Activated naive CD8-positive, alpha-beta T cell treated with anti-CD3 and anti-CD28 coated beads, Interleukin-2, amount 50 U/mL, for 24 hours (primary cell): ENCODE data around the gene ADH4.
"Not testable (repeated sequence)": the region's sequence is repeated elsewhere in the genome, so short reads cannot be mapped to it uniquely, and the experiment has no call there.

Experiments used
- ATAC-seq: fragments of 150-1000 bp; cut with Tn5 transposase; one replicate; pipeline ENCODE4 v1.10.0; 2021
- DNase-seq: peaks from one replicate; pipeline ENCODE4 v3.0.0; 2021
- H3K27ac Mint-ChIP-seq: one replicate; pipeline ENCODE4 v1.8.0; 2021; ENCODE audit warnings: mild to moderate bottlenecking, mixed read lengths
- H3K27me3 Mint-ChIP-seq: one replicate; pipeline ENCODE4 v1.8.0; 2021; ENCODE audit warnings: mixed read lengths
- H3K36me3 Mint-ChIP-seq: one replicate; pipeline ENCODE4 v1.8.0; 2021; ENCODE audit warnings: low read depth, mixed read lengths
- H3K4me1 Mint-ChIP-seq: one replicate; pipeline ENCODE4 v1.8.0; 2021; ENCODE audit warnings: mixed read lengths
- H3K4me3 Mint-ChIP-seq: one replicate; pipeline ENCODE4 v1.8.0; 2021; ENCODE audit warnings: mild to moderate bottlenecking, moderate library complexity, mixed read lengths
- H3K9me3 Mint-ChIP-seq: one replicate; pipeline ENCODE4 v1.8.0; 2021; ENCODE audit warnings: mixed read lengths

Gene ADH4

GRCh38 chr4:99151995-99152394, 7.9 kb upstream of the ADH4 start:
- no peaks in the 10 kb centered on the region for H3K27me3 Mint-ChIP-seq
- H3K36me3 Mint-ChIP-seq = no peaks in the 10 kb centered on the region
- H3K4me1 Mint-ChIP-seq = peaks cover 2% of the 10 kb centered on the region
- ATAC-seq = no peak
- H3K9me3 Mint-ChIP-seq = no peaks in the 10 kb centered on the region
- H3K4me3 Mint-ChIP-seq = no peak overlapping the region
- no peak overlapping the region for H3K27ac Mint-ChIP-seq
- no peak for DNase-seq

- DNase-seq (no peak), ATAC-seq (no peak)
- no peak overlapping the region for H3K4me3 Mint-ChIP-seq
- H3K27ac Mint-ChIP-seq = no peak overlapping the region
- H3K27me3 Mint-ChIP-seq = no peaks in the 10 kb centered on the region
- peaks cover 2% of the 10 kb centered on the region for H3K4me1 Mint-ChIP-seq
- H3K36me3 Mint-ChIP-seq = no peaks in the 10 kb centered on the region
- H3K9me3 Mint-ChIP-seq = no peaks in the 10 kb centered on the region
Measured at GRCh38 chr4:99151452-99151851, 7.4 kb upstream of the ADH4 start.

GRCh38 chr4:99149426-99150019, 5.4 kb upstream of the ADH4 start:
- no peak overlapping the region for H3K27ac Mint-ChIP-seq
- no peaks in the 10 kb centered on the region for H3K27me3 Mint-ChIP-seq
- DNase-seq = no peak
- H3K4me1 Mint-ChIP-seq = peaks cover 2% of the 10 kb centered on the region
- H3K36me3 Mint-ChIP-seq = no peaks in the 10 kb centered on the region
- no peaks in the 10 kb centered on the region for H3K9me3 Mint-ChIP-seq
- H3K4me3 Mint-ChIP-seq = no peak overlapping the region
- ATAC-seq = no peak

GRCh38 chr4:99148550-99148949, 4.5 kb upstream of the ADH4 start:
- H3K27ac Mint-ChIP-seq = no peak overlapping the region

GRCh38 chr4:99144587-99144986, 490 bp upstream of the ADH4 start:
- no peak for DNase-seq
- Mint-ChIP-seq H3K4me3 (no peak overlapping the region), H3K4me1 (peaks cover under 1% of the 10 kb centered on the region), H3K36me3 (no peaks in the 10 kb centered on the region), H3K9me3 (no peaks in the 10 kb centered on the region), H3K27me3 (no peaks in the 10 kb centered on the region), H3K27ac (no peak overlapping the region)
- ATAC-seq = no peak

More at GRCh38 chr4:99148550-99148949, 4.5 kb upstream of the ADH4 start:
- DNase-seq = no peak
- no peaks in the 10 kb centered on the region for H3K36me3 Mint-ChIP-seq
- ATAC-seq = no peak
- no peak overlapping the region for H3K4me3 Mint-ChIP-seq
- no peaks in the 10 kb centered on the region for H3K9me3 Mint-ChIP-seq
- peaks cover 2% of the 10 kb centered on the region for H3K4me1 Mint-ChIP-seq
- H3K27me3 Mint-ChIP-seq = no peaks in the 10 kb centered on the region

- Mint-ChIP-seq H3K9me3 (no peaks in the 10 kb centered on the region), H3K36me3 (no peaks in the 10 kb centered on the region), H3K27ac (no peak overlapping the region), H3K27me3 (no peaks in the 10 kb centered on the region), H3K4me3 (no peak overlapping the region), H3K4me1 (no peaks in the 10 kb centered on the region)
- no peak for DNase-seq
- ATAC-seq = no peak
Measured at GRCh38 chr4:99136329-99136728, 7.8 kb downstream of the ADH4 start.

- DNase-seq (no peak), ATAC-seq (no peak)
- H3K9me3 Mint-ChIP-seq = no peaks in the 10 kb centered on the region
- no peaks in the 10 kb centered on the region for H3K27me3 Mint-ChIP-seq
- no peak overlapping the region for H3K27ac Mint-ChIP-seq
- no peak overlapping the region for H3K4me3 Mint-ChIP-seq
- H3K36me3 Mint-ChIP-seq = no peaks in the 10 kb centered on the region
- no peaks in the 10 kb centered on the region for H3K4me1 Mint-ChIP-seq
Measured at GRCh38 chr4:99135541-99136162, 8.4 kb downstream of the ADH4 start.

GRCh38 chr4:99134586-99134985, 9.5 kb downstream of the ADH4 start:
- Mint-ChIP-seq H3K27me3 (no peaks in the 10 kb centered on the region), H3K27ac (no peak overlapping the region), H3K9me3 (no peaks in the 10 kb centered on the region), H3K4me1 (no peaks in the 10 kb centered on the region), H3K4me3 (no peak overlapping the region), H3K36me3 (no peaks in the 10 kb centered on the region)
- no peak for ATAC-seq
- DNase-seq = no peak

- H3K9me3 Mint-ChIP-seq = no peaks in the 10 kb centered on the region
- no peaks in the 10 kb centered on the region for H3K4me1 Mint-ChIP-seq
- ATAC-seq (no peak), DNase-seq (no peak)
- H3K27ac Mint-ChIP-seq = no peak overlapping the region
- H3K27me3 Mint-ChIP-seq = no peaks in the 10 kb centered on the region
- no peak overlapping the region for H3K4me3 Mint-ChIP-seq
- no peaks in the 10 kb centered on the region for H3K36me3 Mint-ChIP-seq
Measured at GRCh38 chr4:99131378-99131777, 12.7 kb downstream of the ADH4 start.

- Mint-ChIP-seq H3K27me3 (no peaks in the 10 kb centered on the region), H3K9me3 (no peaks in the 10 kb centered on the region), H3K4me1 (no peaks in the 10 kb centered on the region), H3K36me3 (no peaks in the 10 kb centered on the region), H3K4me3 (no peak overlapping the region), H3K27ac (no peak overlapping the region)
- ATAC-seq = no peak
- no peak for DNase-seq
Measured at GRCh38 chr4:99126376-99126775, 17.7 kb downstream of the ADH4 start.

- Mint-ChIP-seq H3K27ac (no peak overlapping the region), H3K4me3 (no peak overlapping the region), H3K9me3 (no peaks in the 10 kb centered on the region), H3K27me3 (no peaks in the 10 kb centered on the region), H3K4me1 (no peaks in the 10 kb centered on the region), H3K36me3 (no peaks in the 10 kb centered on the region)
- DNase-seq (no peak), ATAC-seq (no peak)
Measured at GRCh38 chr4:99121008-99121407, 23.1 kb downstream of the ADH4 start.

GRCh38 chr4:99120501-99120900, 23.6 kb downstream of the ADH4 start:
- ATAC-seq = no peak
- no peak overlapping the region for H3K4me3 Mint-ChIP-seq

GRCh38 chr4:99117876-99118693, 26.0 kb downstream of the ADH4 start:
- ATAC-seq = no peak
- no peaks in the 10 kb centered on the region for H3K27me3 Mint-ChIP-seq
- no peak overlapping the region for H3K4me3 Mint-ChIP-seq
- no peaks in the 10 kb centered on the region for H3K9me3 Mint-ChIP-seq
- no peak overlapping the region for H3K27ac Mint-ChIP-seq
- no peaks in the 10 kb centered on the region for H3K36me3 Mint-ChIP-seq
- DNase-seq = no peak
- H3K4me1 Mint-ChIP-seq = no peaks in the 10 kb centered on the region

More at GRCh38 chr4:99120501-99120900, 23.6 kb downstream of the ADH4 start:
- Mint-ChIP-seq H3K36me3 (no peaks in the 10 kb centered on the region), H3K9me3 (no peaks in the 10 kb centered on the region), H3K4me1 (no peaks in the 10 kb centered on the region), H3K27ac (no peak overlapping the region), H3K27me3 (no peaks in the 10 kb centered on the region)
- DNase-seq = no peak

GRCh38 chr4:99117122-99117841, 26.8 kb downstream of the ADH4 start:
- DNase-seq, H3K36me3 Mint-ChIP-seq, H3K27me3 Mint-ChIP-seq, H3K27ac Mint-ChIP-seq, ATAC-seq, H3K9me3 Mint-ChIP-seq, H3K4me3 Mint-ChIP-seq, H3K4me1 Mint-ChIP-seq: not testable (repeated sequence)

- not testable (repeated sequence) for H3K4me3 Mint-ChIP-seq, ATAC-seq, H3K27ac Mint-ChIP-seq, DNase-seq, H3K36me3 Mint-ChIP-seq, H3K27me3 Mint-ChIP-seq, H3K4me1 Mint-ChIP-seq, H3K9me3 Mint-ChIP-seq
Measured at GRCh38 chr4:99109286-99109685, 34.8 kb downstream of the ADH4 start.
